Vagina (tissue), 2 donors: Measurements from ENCODE around the gene GLOD4. TPM values are rescaled to one million over a fixed set of nuclear protein-coding genes. Genes with fewer than 3 reads are reported as not detected.
"Not testable (repeated sequence)": the region's sequence is repeated elsewhere in the genome, so short reads cannot be mapped to it uniquely, and the experiment has no call there.

Experiments used
- DNase-seq, 2 donors: peaks; one replicate each; pipeline ENCODE4 v3.0.0-alpha.2; 2017; ENCODE audit errors: extremely low spot score in 2 of 2
- H3K27ac ChIP-seq: fragments of 200-600 bp; sonication (generic); one replicate; pipeline ENCODE4 v1.5.1; 2019
- H3K27me3 ChIP-seq: fragments of 200-600 bp; sonication (generic); one replicate; pipeline ENCODE4 v1.5.1; 2019
- H3K36me3 ChIP-seq, 2 donors: fragments of 200-600 bp; sonication (generic); one replicate each; pipeline ENCODE4 v1.5.1; 2017 to 2019
- H3K4me1 ChIP-seq: fragments of 200-600 bp; sonication (generic); one replicate; pipeline ENCODE4 v1.5.1; 2019
- H3K4me3 ChIP-seq, 2 donors: fragments of 200-600 bp; sonication (generic); 1 replicate in 1 of 2; 2 replicates in 1 of 2; pipeline ENCODE4 v1.5.1; 2016 to 2019
- H3K9me3 ChIP-seq: fragments of 200-600 bp; sonication (generic); one replicate; pipeline ENCODE4 v1.5.1; 2019
- POLR2A ChIP-seq, 2 donors: fragments of 450-650 bp; IDR thresholded peaks; one replicate each; pipeline ENCODE4 v1.6.1; 2017; ENCODE audit warnings: antibody characterized with exemption in 2 of 2, mild to moderate bottlenecking in 2 of 2, moderate library complexity in 2 of 2
- POLR2AphosphoS5 ChIP-seq, 2 donors: sonication (generic); formaldehyde crosslinking; IDR thresholded peaks; one replicate each; pipeline ENCODE4 v1.9.0; 2017; ENCODE audit warnings: antibody characterized with exemption in 2 of 2, mild to moderate bottlenecking in 2 of 2, low read depth in 1 of 2; ENCODE audit not compliant: insufficient read depth in 1 of 2
- intact Hi-C: fragments of 100-400 bp; cut with DNase I; formaldehyde crosslinking; loops from one replicate; pipeline ENCODE4 v1.15.1; 2023
- total RNA-seq: library from RNA; depleted of rRNA; stranded (reverse); fragments of >200 nt; gene quantifications from one replicate; pipeline ENCODE4 v1.2.3, GENCODE V29; 2016
- TF ChIP-seq, protein P1 (sequence below), 3 experiments: fragments of 450-650 bp in 2 of 3; fragments of 200-600 bp in 1 of 3; sonication (generic) in 1 of 3; IDR thresholded peaks; one replicate each; pipeline ENCODE4 v1.5.1; 2017 to 2019; ENCODE audit warnings: antibody characterized with exemption in 3 of 3, mild to moderate bottlenecking in 2 of 3, moderate library complexity in 2 of 3

Gene GLOD4
- total RNA-seq, 1 donor from 2014 or later: 36.8 TPM

DNA sequence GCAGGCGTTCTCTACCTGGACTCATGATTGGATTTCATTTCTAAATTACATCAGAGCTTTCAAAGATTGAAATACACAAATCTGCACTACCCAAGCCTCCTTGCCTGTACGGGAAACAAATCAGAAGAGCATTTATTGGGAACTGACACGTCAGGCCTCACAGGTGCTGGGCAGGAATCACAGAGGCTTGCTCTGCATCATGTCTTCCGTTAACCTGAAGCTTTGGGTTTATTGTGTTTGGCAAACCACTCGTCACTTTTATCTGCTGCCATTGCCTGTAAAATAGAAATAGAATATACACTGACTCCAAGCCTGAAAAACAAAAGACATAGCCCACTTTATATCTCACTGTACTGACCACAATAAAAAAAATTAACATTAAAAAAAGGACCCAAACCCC, 22.1 kb downstream of the GLOD4 start:
- no peak for DNase-seq
- no peaks in the 10 kb centered on the region for H3K9me3 ChIP-seq
- H3K4me1 ChIP-seq: no peaks in the 10 kb centered on the region
- TF ChIP-seq POLR2A (IDR thresholded peaks at IDR 0.05) (no peak), POLR2AphosphoS5 (IDR thresholded peaks at IDR 0.05; ENCODE audit: insufficient read depth in 1 of 2, low read depth in 1 of 2) (no peak)
- TF ChIP-seq, protein P1, sequence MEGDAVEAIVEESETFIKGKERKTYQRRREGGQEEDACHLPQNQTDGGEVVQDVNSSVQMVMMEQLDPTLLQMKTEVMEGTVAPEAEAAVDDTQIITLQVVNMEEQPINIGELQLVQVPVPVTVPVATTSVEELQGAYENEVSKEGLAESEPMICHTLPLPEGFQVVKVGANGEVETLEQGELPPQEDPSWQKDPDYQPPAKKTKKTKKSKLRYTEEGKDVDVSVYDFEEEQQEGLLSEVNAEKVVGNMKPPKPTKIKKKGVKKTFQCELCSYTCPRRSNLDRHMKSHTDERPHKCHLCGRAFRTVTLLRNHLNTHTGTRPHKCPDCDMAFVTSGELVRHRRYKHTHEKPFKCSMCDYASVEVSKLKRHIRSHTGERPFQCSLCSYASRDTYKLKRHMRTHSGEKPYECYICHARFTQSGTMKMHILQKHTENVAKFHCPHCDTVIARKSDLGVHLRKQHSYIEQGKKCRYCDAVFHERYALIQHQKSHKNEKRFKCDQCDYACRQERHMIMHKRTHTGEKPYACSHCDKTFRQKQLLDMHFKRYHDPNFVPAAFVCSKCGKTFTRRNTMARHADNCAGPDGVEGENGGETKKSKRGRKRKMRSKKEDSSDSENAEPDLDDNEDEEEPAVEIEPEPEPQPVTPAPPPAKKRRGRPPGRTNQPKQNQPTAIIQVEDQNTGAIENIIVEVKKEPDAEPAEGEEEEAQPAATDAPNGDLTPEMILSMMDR (IDR thresholded peaks at IDR 0.05): no peak
- H3K27me3 ChIP-seq: no peaks in the 10 kb centered on the region
- H3K27ac ChIP-seq: no peak overlapping the region
- no peak overlapping the region for H3K4me3 ChIP-seq
- H3K36me3 ChIP-seq: peaks cover 0 to 51% of the 10 kb centered on the region in 2 donors
- intact Hi-C loops: no loop called here

DNA sequence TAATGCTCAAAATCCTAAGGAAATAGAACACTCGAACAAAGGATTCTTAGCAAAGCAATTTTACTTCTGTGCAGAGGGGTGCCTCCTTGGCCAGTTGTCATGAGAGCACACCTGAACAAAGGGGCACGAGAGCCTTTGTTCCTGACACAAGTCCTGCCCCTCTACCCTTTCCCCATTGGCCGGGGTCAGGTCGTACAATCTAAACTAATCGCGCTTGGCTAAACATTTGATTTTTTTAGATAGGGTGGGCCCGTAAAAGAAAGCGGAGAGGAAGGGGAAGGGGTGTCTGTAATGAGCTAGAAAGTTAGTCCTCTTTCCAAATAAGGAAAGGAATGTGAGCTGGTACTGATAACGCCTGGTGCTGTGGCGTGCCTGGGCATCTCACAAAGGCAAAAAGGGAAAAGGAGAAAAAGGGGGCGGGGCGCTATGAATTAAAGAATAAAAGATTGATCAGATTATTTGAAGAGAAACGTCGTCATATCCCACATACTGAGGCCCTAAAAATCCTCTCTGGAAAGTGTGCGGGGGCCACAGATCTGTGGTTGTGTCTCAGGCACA, 26.0 kb downstream of the GLOD4 start:
- intact Hi-C loops, H3K4me1 ChIP-seq, DNase-seq, H3K9me3 ChIP-seq, H3K27ac ChIP-seq, H3K4me3 ChIP-seq, H3K27me3 ChIP-seq: not testable (repeated sequence)
- peaks cover 0 to 31% of the 10 kb centered on the region in 2 donors for H3K36me3 ChIP-seq

DNA sequence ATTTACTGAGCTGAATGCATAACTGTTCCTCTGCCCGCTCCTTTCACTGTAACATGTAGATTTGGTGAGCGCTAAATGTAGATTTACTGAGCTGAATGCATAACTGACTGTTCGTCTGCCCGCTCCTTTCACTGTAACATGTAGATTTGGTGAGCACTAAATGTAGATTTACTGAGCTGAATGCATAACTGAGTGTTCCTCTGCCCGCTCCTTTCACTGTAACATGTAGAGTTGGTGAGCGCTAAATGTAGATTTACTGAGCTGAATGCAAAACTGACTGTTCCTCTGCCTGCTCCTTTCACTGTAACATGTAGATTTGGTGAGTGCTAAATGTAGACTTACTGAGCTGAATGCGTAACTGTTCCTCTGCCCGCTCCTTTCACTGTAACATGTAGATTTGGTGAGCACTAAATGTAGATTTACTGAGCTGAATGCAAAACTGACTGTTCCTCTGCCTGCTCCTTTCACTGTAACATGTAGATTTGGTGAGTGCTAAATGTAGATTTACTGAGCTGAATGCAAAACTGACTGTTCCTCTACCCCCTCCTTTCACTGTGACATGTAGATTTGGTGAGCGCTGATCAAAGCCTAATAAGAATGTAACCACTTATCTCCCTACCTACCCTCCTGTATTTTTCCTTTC, 26.6 kb downstream of the GLOD4 start:
- H3K4me1 ChIP-seq: peaks cover 12% of the 10 kb centered on the region
- DNase-seq, H3K27me3 ChIP-seq, H3K27ac ChIP-seq, intact Hi-C loops, H3K4me3 ChIP-seq, H3K9me3 ChIP-seq: not testable (repeated sequence)
- peaks cover 0 to 30% of the 10 kb centered on the region in 2 donors for H3K36me3 ChIP-seq

DNA sequence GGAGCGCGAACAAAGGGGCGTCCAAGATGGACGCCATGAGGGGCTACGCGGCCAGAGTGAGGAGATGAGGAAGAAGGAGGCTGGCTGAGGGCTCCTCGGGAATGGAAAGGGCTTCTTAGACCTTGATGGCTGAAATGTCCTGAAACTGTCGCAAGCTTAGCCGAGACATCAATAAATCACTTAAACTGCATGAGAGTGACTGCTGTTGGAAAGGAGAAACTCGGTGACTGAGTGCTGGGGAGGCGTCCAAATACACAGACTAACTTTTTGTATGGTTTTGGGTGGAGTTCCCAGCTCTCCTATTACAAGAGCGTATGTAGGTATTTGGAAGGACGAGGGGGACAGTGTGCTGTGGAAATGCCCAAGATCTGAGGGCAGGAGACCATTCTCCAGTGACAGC, 28.7 kb downstream of the GLOD4 start:
- intact Hi-C loops: no loop called here
- H3K4me3 ChIP-seq: no peak overlapping the region
- TF ChIP-seq POLR2AphosphoS5 (IDR thresholded peaks at IDR 0.05; ENCODE audit: insufficient read depth in 1 of 2, low read depth in 1 of 2) (no peak), POLR2A (IDR thresholded peaks at IDR 0.05) (no peak)
- TF ChIP-seq, protein P1 (IDR thresholded peaks at IDR 0.05): no peak
- H3K36me3 ChIP-seq: peaks cover 0 to 13% of the 10 kb centered on the region in 2 donors
- no peaks in the 10 kb centered on the region for H3K27me3 ChIP-seq
- peaks cover 21% of the 10 kb centered on the region for H3K4me1 ChIP-seq
- H3K9me3 ChIP-seq: no peaks in the 10 kb centered on the region
- no peak for DNase-seq
- H3K27ac ChIP-seq: no peak overlapping the region

DNA sequence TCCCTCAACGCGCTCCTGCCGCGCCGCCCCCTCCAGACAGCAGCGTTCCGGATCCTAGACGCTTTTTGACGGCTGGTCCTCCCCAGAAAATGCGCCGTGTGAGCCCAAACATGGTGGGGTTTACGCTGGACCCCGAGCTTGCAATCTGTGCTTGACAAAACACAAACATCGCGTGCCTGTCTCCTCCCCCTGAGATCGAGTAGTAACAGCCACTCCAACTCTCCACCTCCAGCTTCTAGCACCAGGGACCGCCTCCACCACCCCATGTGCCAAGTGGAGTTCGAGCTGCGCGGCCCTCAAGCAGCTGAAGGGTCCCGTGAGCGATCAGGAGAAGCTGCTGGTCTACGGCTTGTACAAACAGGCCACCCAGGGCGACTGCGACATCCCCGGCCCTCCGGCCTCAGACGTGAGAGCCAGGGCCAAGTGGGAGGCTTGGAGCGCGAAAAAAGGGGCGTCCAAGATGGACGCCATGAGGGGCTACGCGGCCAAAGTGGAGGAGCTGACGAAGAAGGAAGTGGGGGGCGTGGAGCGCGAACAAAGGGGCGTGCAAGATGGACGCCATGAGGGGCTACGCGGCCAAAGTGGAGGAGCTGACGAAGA, 29.4 kb downstream of the GLOD4 start:
- Histone ChIP-seq H3K27ac (peak overlapping the region; percentile 90), H3K9me3 (no peaks in the 10 kb centered on the region), H3K36me3 (peaks cover 0 to 6% of the 10 kb centered on the region in 2 donors), H3K27me3 (no peaks in the 10 kb centered on the region), H3K4me1 (peaks cover 21% of the 10 kb centered on the region), H3K4me3 (peak overlapping the region; percentile 55 to 83)
- no peak for DNase-seq
- TF ChIP-seq POLR2AphosphoS5 (IDR thresholded peaks at IDR 0.05; ENCODE audit: insufficient read depth in 1 of 2, low read depth in 1 of 2): peak in 1 of 2 donors; percentile 38
- TF ChIP-seq POLR2A (IDR thresholded peaks at IDR 0.05): no peak
- TF ChIP-seq, protein P1 (IDR thresholded peaks at IDR 0.05): no peak
- intact Hi-C loops: no loop called here

DNA sequence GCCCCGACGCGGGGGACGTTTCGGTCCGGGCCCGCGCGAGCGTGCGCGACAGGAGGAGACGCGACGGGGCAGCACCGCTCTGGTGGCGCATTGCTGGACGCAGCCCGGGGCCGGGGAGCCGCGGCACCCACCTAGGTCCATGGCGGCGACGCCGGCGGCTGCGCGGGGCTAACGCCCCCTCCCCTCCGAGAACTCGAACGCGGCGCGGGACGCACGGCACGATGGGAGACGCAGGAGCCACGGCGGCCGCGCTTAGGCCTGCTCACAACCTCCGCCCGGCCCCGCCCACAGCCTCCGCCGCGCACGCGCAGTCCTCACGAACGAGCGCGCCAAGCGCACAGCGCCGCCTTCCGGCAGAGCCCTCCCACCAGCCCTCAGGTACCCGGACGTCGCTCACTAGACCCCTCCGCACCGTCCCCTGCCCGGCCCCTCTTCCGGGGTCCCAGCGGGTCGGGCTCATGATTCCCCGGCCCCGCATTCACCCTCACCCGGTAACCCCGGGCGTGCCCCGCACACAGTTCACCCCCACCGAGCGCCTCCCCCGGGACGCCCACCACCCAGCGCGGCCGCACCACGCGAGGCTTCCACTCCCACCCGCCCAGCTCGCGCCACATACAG, 30.0 kb downstream of the GLOD4 start, which contains the start of gene GEMIN4:
Gene GEMIN4, minus strand, starts transcription at position 263 of the 618 bp plus-strand sequence. Its CDS starts 122 bp downstream, at position 141.
- H3K4me3 ChIP-seq: peak within 1 kb of the TSS; percentile 55 to 83
- H3K27ac ChIP-seq: peak within 1 kb of the TSS; percentile 90
- peaks cover 0 to 6% of the 10 kb centered on the region in 2 donors for H3K36me3 ChIP-seq
- H3K9me3 ChIP-seq: no peaks in the 10 kb centered on the region
- TF ChIP-seq, protein P1 (IDR thresholded peaks at IDR 0.05): peak; percentile 76 to 99 (median 97)
- TF ChIP-seq POLR2A (IDR thresholded peaks at IDR 0.05): peak in 1 of 2 donors; percentile 77
- TF ChIP-seq POLR2AphosphoS5 (IDR thresholded peaks at IDR 0.05; ENCODE audit: insufficient read depth in 1 of 2, low read depth in 1 of 2): peak; percentile 54 to 62
- H3K27me3 ChIP-seq: no peaks in the 10 kb centered on the region
- intact Hi-C loops: no loop called here
- H3K4me1 ChIP-seq: peaks cover 21% of the 10 kb centered on the region
- DNase-seq: no peak
